MCF 10A (cell line): ENCODE measurements around the gene CLPTM1L. TPM values are rescaled to one million over a fixed set of nuclear protein-coding genes. Genes with fewer than 3 reads are reported as not detected.

Experiments used
- BruUV-seq: library from RNA; stranded (reverse); fragments of 400-500 nt; replicated peaks from 2 replicates; lab custom pipeline; 2021; lab: Mats Ljungman, UMichigan
- CTCF ChIA-PET: fragments of 300-600 bp; sonication (Branson Sonifier 250); formaldehyde crosslinking; extraction: SDS; loops from one replicate; lab custom pipeline; 2021; ENCODE audit warnings: antibody characterized with exemption, inconsistent platforms; lab: Yijun Ruan, JAX
- POLR2A ChIA-PET: fragments of 300-600, 350-650 bp; sonication (Branson Sonifier 250); formaldehyde crosslinking; extraction: SDS; loops from one replicate; lab custom pipeline; 2020; ENCODE audit warnings: antibody characterized with exemption, inconsistent platforms; lab: Yijun Ruan, JAX
- DNase-seq: peaks from one replicate; pipeline ENCODE4 v3.0.0-alpha.2; 2018; ENCODE audit not compliant: unreplicated experiment
- H3K27ac Mint-ChIP-seq: one replicate; pipeline ENCODE4 v1.8.0; 2022; ENCODE audit warnings: mild to moderate bottlenecking, low read depth, mixed read lengths; ENCODE audit not compliant: unreplicated experiment
- H3K27me3 Mint-ChIP-seq: one replicate; pipeline ENCODE4 v1.8.0; 2022; ENCODE audit warnings: mixed read lengths; ENCODE audit not compliant: insufficient read depth, unreplicated experiment
- H3K36me3 Mint-ChIP-seq: one replicate; pipeline ENCODE4 v1.8.0; 2022; ENCODE audit warnings: mild to moderate bottlenecking, moderate library complexity, mixed read lengths; ENCODE audit not compliant: insufficient read depth, unreplicated experiment
- H3K4me1 Mint-ChIP-seq: one replicate; pipeline ENCODE4 v1.8.0; 2022; ENCODE audit warnings: mixed read lengths; ENCODE audit not compliant: insufficient read depth, unreplicated experiment
- H3K4me3 Mint-ChIP-seq: one replicate; pipeline ENCODE4 v1.8.0; 2022; ENCODE audit warnings: mild to moderate bottlenecking, moderate library complexity, mixed read lengths; ENCODE audit not compliant: unreplicated experiment
- H3K9me3 Mint-ChIP-seq: one replicate; pipeline ENCODE4 v1.8.0; 2022; ENCODE audit warnings: mixed read lengths; ENCODE audit not compliant: unreplicated experiment
- CTCF ChIP-seq: fragments of 200-600 bp; IDR thresholded peaks from one replicate; pipeline ENCODE4 v1.8.0; 2022; ENCODE audit warnings: antibody characterized with exemption, mild to moderate bottlenecking; ENCODE audit not compliant: unreplicated experiment
- intact Hi-C: fragments of 100-400 bp; cut with micrococcal nuclease; formaldehyde crosslinking; loops from 2 replicates; pipeline ENCODE4 v1.14.1; 2022
- total RNA-seq: library from RNA; stranded (reverse); gene quantifications from 2 replicates; pipeline ENCODE4 v1.2.3, GENCODE V29; 2022

CLPTM1L gene
- total RNA-seq, 1 experiment from 2014 or later: 128 TPM

- no peak overlapping the region for H3K4me3 Mint-ChIP-seq
- H3K4me1 Mint-ChIP-seq: no peaks in the 10 kb centered on the region
- peaks cover 27% of the 10 kb centered on the region for H3K27me3 Mint-ChIP-seq
- no peak for TF ChIP-seq CTCF
- ChIA-PET POLR2A (no interaction called here), CTCF (interaction anchor here (0.6 to 1.3 kb wide), 2 partner anchors 9 to 95 kb away, joined by 3 to 4 read pairs; no protein-coding TSS in a partner anchor)
- BruUV-seq: no TSS peak
- H3K9me3 Mint-ChIP-seq: no peaks in the 10 kb centered on the region
- DNase-seq: no peak
- H3K36me3 Mint-ChIP-seq: peaks cover 7% of the 10 kb centered on the region
- intact Hi-C loops: no loop called here
- H3K27ac Mint-ChIP-seq: no peak overlapping the region
Observed at GRCh38 chr5:1299961-1300360, 44.9 kb downstream of the CLPTM1L start.

DNA sequence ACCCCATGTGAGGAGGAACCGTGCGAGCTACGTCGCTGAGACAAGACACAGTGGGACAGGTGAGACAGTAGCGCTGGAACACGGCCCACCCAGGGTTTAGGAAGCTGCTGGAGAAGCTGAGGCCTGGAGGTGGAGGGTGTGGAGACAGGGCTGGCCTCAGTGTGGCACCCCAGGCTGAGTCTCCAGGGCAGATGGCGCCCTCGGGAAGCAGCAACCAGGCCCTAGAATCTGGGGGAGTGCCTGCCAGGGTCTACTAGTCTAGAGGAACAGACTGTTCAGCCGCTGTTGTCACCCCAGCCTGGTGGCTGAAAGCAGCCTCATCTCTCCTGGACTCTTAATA is 45.4 kb downstream of the CLPTM1L start:
- ChIA-PET CTCF (no interaction called here), POLR2A (no interaction called here)
- no peak overlapping the region for H3K27ac Mint-ChIP-seq
- H3K4me3 Mint-ChIP-seq: no peak overlapping the region
- BruUV-seq: no TSS peak
- no peaks in the 10 kb centered on the region for H3K9me3 Mint-ChIP-seq
- DNase-seq: no peak
- peaks cover 23% of the 10 kb centered on the region for H3K27me3 Mint-ChIP-seq
- intact Hi-C loops: no loop called here
- TF ChIP-seq CTCF: no peak
- no peaks in the 10 kb centered on the region for H3K4me1 Mint-ChIP-seq
- peaks cover 7% of the 10 kb centered on the region for H3K36me3 Mint-ChIP-seq

DNA sequence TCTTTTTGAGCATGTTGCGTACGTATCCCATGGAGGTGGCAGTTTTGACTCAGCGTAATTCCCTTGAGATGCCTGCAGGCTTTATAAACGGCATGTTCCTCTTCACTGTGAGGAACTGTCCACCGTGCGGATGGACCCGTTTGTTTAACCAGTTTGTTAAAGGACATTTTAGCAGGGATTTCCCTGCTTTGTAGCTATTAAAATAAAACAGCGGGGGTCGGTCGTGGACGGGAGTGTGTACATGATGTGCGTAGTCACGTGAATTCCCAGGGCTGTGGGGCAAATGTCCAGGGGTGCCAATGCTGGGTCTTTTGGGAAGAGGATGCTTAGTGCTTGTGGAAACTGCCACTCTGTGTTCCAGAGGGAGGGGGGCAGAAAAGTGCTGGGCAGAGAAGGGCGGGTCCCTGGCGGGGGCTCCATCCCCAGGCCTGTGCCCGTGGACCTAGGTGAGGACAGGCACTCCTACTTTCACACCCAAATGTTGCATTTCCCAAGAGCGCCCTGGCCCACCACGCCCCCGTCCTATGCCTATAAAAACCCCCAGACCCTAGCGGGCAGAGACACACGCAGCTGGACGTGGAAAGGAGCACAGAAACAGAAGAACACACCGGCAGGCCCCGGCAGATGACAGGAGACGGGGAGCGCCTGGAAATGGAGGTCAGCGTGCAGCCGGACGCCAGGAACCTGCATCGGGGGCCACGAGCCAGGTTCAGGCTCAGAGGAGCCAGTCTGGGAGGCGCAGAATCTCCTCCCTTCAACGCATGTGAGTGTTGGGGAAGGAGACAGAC is 46.0 kb downstream of the CLPTM1L start:
- no peak for DNase-seq
- ChIA-PET POLR2A (no interaction called here), CTCF (no interaction called here)
- Mint-ChIP-seq H3K27me3 (peaks cover 17% of the 10 kb centered on the region), H3K9me3 (no peaks in the 10 kb centered on the region), H3K4me1 (no peaks in the 10 kb centered on the region), H3K4me3 (no peak overlapping the region), H3K36me3 (peaks cover 6% of the 10 kb centered on the region), H3K27ac (no peak overlapping the region)
- no TSS peak for BruUV-seq
- intact Hi-C loops: no loop called here
- TF ChIP-seq CTCF: no peak

DNA sequence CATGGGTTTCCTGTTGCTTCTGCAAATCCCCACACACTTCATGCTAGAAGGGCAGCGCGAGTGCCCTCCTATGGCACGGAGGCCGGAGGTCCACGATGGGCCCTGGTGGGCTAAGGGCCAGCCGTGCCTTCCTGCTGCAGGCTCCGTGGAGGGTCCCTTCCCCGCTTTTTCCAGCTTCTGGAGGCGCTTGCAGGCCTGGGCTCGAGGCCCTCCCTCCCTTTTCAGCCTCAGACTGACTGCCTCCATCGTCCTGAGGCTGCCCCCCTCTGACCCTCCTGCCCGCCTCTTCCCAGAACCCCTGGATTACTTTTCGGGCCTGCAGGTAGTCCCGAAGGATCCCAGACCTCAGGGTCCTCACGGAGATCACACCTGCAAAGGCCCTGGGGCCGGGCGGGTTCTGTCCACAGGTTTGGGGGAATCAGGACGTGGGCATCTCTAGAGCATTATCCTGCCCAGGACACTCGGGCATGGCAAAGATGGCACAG is 46.8 kb downstream of the CLPTM1L start:
- Mint-ChIP-seq H3K36me3 (no peaks in the 10 kb centered on the region), H3K4me3 (no peak overlapping the region), H3K9me3 (no peaks in the 10 kb centered on the region), H3K27me3 (peaks cover 9% of the 10 kb centered on the region), H3K27ac (no peak overlapping the region), H3K4me1 (no peaks in the 10 kb centered on the region)
- POLR2A ChIA-PET: no interaction called here
- CTCF ChIA-PET: no interaction called here
- intact Hi-C loops: no loop called here
- no peak for TF ChIP-seq CTCF
- BruUV-seq: no TSS peak
- no peak for DNase-seq
